SW 1271 (cell line): ENCODE data around the gene PACS1.

Source experiments
- DNase-seq, 2 experiments: peaks; one replicate each; lab custom pipeline; 2025; lab: John Stamatoyannopoulos, UW

Gene PACS1

GRCh38 chr11:66224226-66224855 lies 154.3 kb downstream of the PACS1 start:
- DNase-seq, result no peak

GRCh38 chr11:66225066-66225465 lies 155.0 kb downstream of the PACS1 start:
- DNase-seq, result no peak

- no peak for DNase-seq
Observed at GRCh38 chr11:66226101-66226500, 156.0 kb downstream of the PACS1 start.

GRCh38 chr11:66227700-66228099 lies 157.6 kb downstream of the PACS1 start:
- DNase-seq, result no peak

GRCh38 chr11:66228521-66228920 lies 158.4 kb downstream of the PACS1 start:
- DNase-seq, result no peak

- no peak for DNase-seq
Observed at GRCh38 chr11:66230156-66230555, 160.1 kb downstream of the PACS1 start.

GRCh38 chr11:66230978-66231377 lies 160.9 kb downstream of the PACS1 start:
- no peak for DNase-seq

GRCh38 chr11:66231561-66231960 lies 161.5 kb downstream of the PACS1 start:
- no peak for DNase-seq

GRCh38 chr11:66232769-66233168 lies 162.7 kb downstream of the PACS1 start:
- DNase-seq, result no peak

- DNase-seq, result no peak
Observed at GRCh38 chr11:66233301-66233700, 163.2 kb downstream of the PACS1 start.

- no peak for DNase-seq
Observed at GRCh38 chr11:66235141-66235540, 165.1 kb downstream of the PACS1 start.

- DNase-seq, result no peak
Observed at GRCh38 chr11:66237867-66238266, 167.8 kb downstream of the PACS1 start.

- no peak for DNase-seq
Observed at GRCh38 chr11:66238786-66239413, 168.8 kb downstream of the PACS1 start.

GRCh38 chr11:66239511-66239910 lies 169.4 kb downstream of the PACS1 start:
- no peak for DNase-seq

- DNase-seq, result no peak
Observed at GRCh38 chr11:66239998-66240780, 170.1 kb downstream of the PACS1 start.

GRCh38 chr11:66240781-66241136 lies 170.7 kb downstream of the PACS1 start:
- DNase-seq, result no peak

GRCh38 chr11:66242095-66242765 lies 172.2 kb downstream of the PACS1 start:
- DNase-seq, result no peak

- no peak for DNase-seq
Observed at GRCh38 chr11:66243782-66244535, 173.9 kb downstream of the PACS1 start.

- DNase-seq, result no peak
Observed at GRCh38 chr11:66247295-66247694, 177.2 kb downstream of the PACS1 start.

GRCh38 chr11:66247801-66248200 lies 177.7 kb downstream of the PACS1 start:
- no peak for DNase-seq

GRCh38 chr11:66248903-66249302 lies 178.8 kb downstream of the PACS1 start:
- DNase-seq, result no peak

GRCh38 chr11:66251809-66252208 lies 181.7 kb downstream of the PACS1 start:
- DNase-seq, result no peak
